ENCODE measurements around the gene STARD13. TPM values are rescaled to one million over a fixed set of nuclear protein-coding genes. Genes with fewer than 3 reads are reported as not detected.

The STARD13 gene
- total RNA-seq, 1 experiment from 2014 or later: 9.1 TPM

GRCh38 chr13:33275916-33276315 lies 9.6 kb downstream of the STARD13 start:
- H3K4me1 Mint-ChIP-seq (ENCODE audit: low read depth, unreplicated experiment): peaks cover 36% of the 10 kb centered on the region
- intact Hi-C loops (cut with micrococcal nuclease; ENCODE audit: unreplicated experiment): no loop called here

GRCh38 chr13:33274264-33274663 lies 11.3 kb downstream of the STARD13 start:
- no peak for TF ChIP-seq CTCF (IDR thresholded peaks at IDR 0.05; ENCODE audit: insufficient read depth in 1 of 2, low read depth in 1 of 2, low read length in 1 of 2, severe bottlenecking in 1 of 2, unreplicated experiment in 1 of 2)
- Histone ChIP-seq H3K27me3 (replicated peaks; ENCODE audit: control insufficient read depth, insufficient read depth, low read length) (no peaks in the 10 kb centered on the region), H3K4me1 (peaks cover 38% of the 10 kb centered on the region), H3K9me3 (no peaks in the 10 kb centered on the region), H3K4me3 (ENCODE audit: low read depth, low read length) (no peak overlapping the region), H3K36me3 (ENCODE audit: control insufficient read depth, insufficient read depth, low read length) (no peaks in the 10 kb centered on the region; the same call in none of the 2 replicates)
- Mint-ChIP-seq H3K4me3 (ENCODE audit: unreplicated experiment) (no peak overlapping the region), H3K27me3 (ENCODE audit: insufficient read depth, unreplicated experiment) (no peaks in the 10 kb centered on the region), H3K9me3 (ENCODE audit: unreplicated experiment) (no peaks in the 10 kb centered on the region), H3K27ac (ENCODE audit: unreplicated experiment) (no peak overlapping the region), H3K4me1 (ENCODE audit: low read depth, unreplicated experiment) (peaks cover 28% of the 10 kb centered on the region), H3K36me3 (ENCODE audit: insufficient read depth, unreplicated experiment) (no peaks in the 10 kb centered on the region)
- CTCF ChIA-PET: no interaction called here
- no peak for DNase-seq
- POLR2A ChIA-PET: no interaction called here
- BruUV-seq (replicated peaks): no TSS peak
- intact Hi-C loops (cut with micrococcal nuclease; ENCODE audit: unreplicated experiment): no loop called here

More at GRCh38 chr13:33275916-33276315, 9.6 kb downstream of the STARD13 start:
- TF ChIP-seq CTCF (IDR thresholded peaks at IDR 0.05; ENCODE audit: insufficient read depth in 1 of 2, low read depth in 1 of 2, low read length in 1 of 2, severe bottlenecking in 1 of 2, unreplicated experiment in 1 of 2): no peak
- no peak overlapping the region for H3K4me3 ChIP-seq (ENCODE audit: low read depth, low read length)
- ChIA-PET POLR2A (no interaction called here), CTCF (no interaction called here)
- Mint-ChIP-seq H3K36me3 (ENCODE audit: insufficient read depth, unreplicated experiment) (peaks cover 5% of the 10 kb centered on the region), H3K27ac (ENCODE audit: unreplicated experiment) (no peak overlapping the region), H3K27me3 (ENCODE audit: insufficient read depth, unreplicated experiment) (no peaks in the 10 kb centered on the region), H3K4me3 (ENCODE audit: unreplicated experiment) (no peak overlapping the region), H3K9me3 (ENCODE audit: unreplicated experiment) (no peaks in the 10 kb centered on the region)
- no peaks in the 10 kb centered on the region; the same call in none of the 2 replicates for H3K36me3 ChIP-seq (ENCODE audit: control insufficient read depth, insufficient read depth, low read length)
- BruUV-seq (replicated peaks): no TSS peak
- H3K9me3 ChIP-seq: no peaks in the 10 kb centered on the region
- peaks cover 46% of the 10 kb centered on the region for H3K4me1 ChIP-seq
- no peaks in the 10 kb centered on the region for H3K27me3 ChIP-seq (replicated peaks; ENCODE audit: control insufficient read depth, insufficient read depth, low read length)
- DNase-seq: no peak

DNA sequence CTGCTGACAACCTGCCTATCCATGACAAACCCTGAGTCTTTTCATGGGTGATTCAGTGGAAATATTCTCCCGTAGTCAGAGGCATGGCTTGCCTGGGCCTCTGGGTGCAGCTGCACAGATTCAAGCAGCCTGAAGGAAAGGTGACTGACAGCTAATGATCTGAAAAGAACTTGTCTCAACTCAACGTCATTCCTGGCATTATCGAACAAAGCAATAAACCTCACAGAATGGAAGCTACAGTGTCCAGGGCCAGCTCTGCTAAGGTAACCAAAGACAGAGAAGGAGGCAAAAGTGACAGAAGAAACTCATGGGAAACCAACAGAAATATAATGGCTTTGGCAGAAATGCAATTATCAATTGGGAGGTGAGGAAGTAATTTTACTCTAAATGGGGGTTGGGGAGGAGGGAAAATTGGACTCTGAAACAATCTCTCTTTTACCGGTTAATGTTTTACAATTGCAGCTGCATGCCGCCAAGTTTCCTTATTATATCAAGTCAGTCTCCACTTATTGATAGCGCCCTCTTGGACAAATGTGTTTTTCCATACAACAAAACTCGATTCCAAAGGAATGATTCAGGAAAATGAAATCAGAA lies 12.9 kb downstream of the STARD13 start:
- Histone ChIP-seq H3K36me3 (ENCODE audit: control insufficient read depth, insufficient read depth, low read length) (no peaks in the 10 kb centered on the region; the same call in none of the 2 replicates), H3K27me3 (replicated peaks; ENCODE audit: control insufficient read depth, insufficient read depth, low read length) (no peaks in the 10 kb centered on the region), H3K4me3 (ENCODE audit: low read depth, low read length) (peak overlapping the region; percentile 16), H3K4me1 (peaks cover 38% of the 10 kb centered on the region), H3K9me3 (no peaks in the 10 kb centered on the region)
- CTCF ChIA-PET: interaction anchor here (0.6 to 1.0 kb wide), 2 partner anchors 13 to 334 kb away, joined by 3 to 5 read pairs; partner anchors contain the start of gene STARD13
- peak; percentile 57 to 62 for DNase-seq
- intact Hi-C loops (cut with micrococcal nuclease; ENCODE audit: unreplicated experiment): no loop called here
- Mint-ChIP-seq H3K4me1 (ENCODE audit: low read depth, unreplicated experiment) (peaks cover 28% of the 10 kb centered on the region), H3K27ac (ENCODE audit: unreplicated experiment) (peak overlapping the region; percentile 78), H3K36me3 (ENCODE audit: insufficient read depth, unreplicated experiment) (no peaks in the 10 kb centered on the region), H3K27me3 (ENCODE audit: insufficient read depth, unreplicated experiment) (no peaks in the 10 kb centered on the region), H3K4me3 (ENCODE audit: unreplicated experiment) (peak overlapping the region; percentile 69), H3K9me3 (ENCODE audit: unreplicated experiment) (no peaks in the 10 kb centered on the region)
- peak in 1 of 2 experiments; percentile 32 for TF ChIP-seq CTCF (IDR thresholded peaks at IDR 0.05; ENCODE audit: insufficient read depth in 1 of 2, low read depth in 1 of 2, low read length in 1 of 2, severe bottlenecking in 1 of 2, unreplicated experiment in 1 of 2)
- BruUV-seq (replicated peaks): no TSS peak
- POLR2A ChIA-PET: interaction anchor here (0.5 to 1.6 kb wide), 3 partner anchors 12 to 55 kb away, joined by 3 to 17 read pairs (median 5); partner anchors contain the start of gene STARD13

Measured in Caco-2 (cell line).